Measurements from ENCODE around the gene WBP2.

- TF ChIP-seq YY1 (IDR thresholded peaks at IDR 0.05; ENCODE audit: low read depth, low read length) (no peak), CTCF (IDR thresholded peaks at IDR 0.05; ENCODE audit: control extremely low read depth in 1 of 3, insufficient read depth in 1 of 3, low read depth in 1 of 3, low read length in 3 of 3) (no peak), HDAC6 (IDR thresholded peaks at IDR 0.05; ENCODE audit: low read depth, low read length) (no peak), POLR2A (IDR thresholded peaks at IDR 0.05; ENCODE audit: control extremely low read depth in 1 of 2, low read depth in 2 of 2, low read length in 2 of 2) (no peak), EZH2 (IDR thresholded peaks at IDR 0.05; ENCODE audit: low read depth, low read length, severe bottlenecking) (no peak), SIN3A (conservative IDR thresholded peaks at IDR 0.05 in 1 of 2, IDR thresholded peaks at IDR 0.05 in 1 of 2; ENCODE audit: low read depth in 1 of 2, low read length in 2 of 2) (no peak), SP2 (IDR thresholded peaks at IDR 0.05; ENCODE audit: low read length) (no peak), KDM5A (IDR thresholded peaks at IDR 0.05; ENCODE audit: low read length) (no peak), RXRA (IDR thresholded peaks at IDR 0.05; ENCODE audit: insufficient read depth, low read depth, low read length) (no peak)
Measured at GRCh38 chr17:75810216-75810615, 44.9 kb downstream of the WBP2 start.
